Suprapubic skin (tissue), 4 donors: ENCODE data around the gene MARCO. TPM values are rescaled to one million over a fixed set of nuclear protein-coding genes. Genes with fewer than 3 reads are reported as not detected.
A peak's percentile ranks its signal among the peaks of the same experiment; 100 is the strongest.

ENCODE experiments used
- DNase-seq, 2 donors: peaks; one replicate each; pipeline ENCODE4 v3.0.0-alpha.2; 2019; ENCODE audit warnings: low spot score in 2 of 2
- H3K27ac ChIP-seq: fragments of 200-600 bp; sonication (generic); one replicate; pipeline ENCODE4 v1.5.1; 2019
- H3K27me3 ChIP-seq: fragments of 200-600 bp; sonication (generic); one replicate; pipeline ENCODE4 v1.5.1; 2019
- H3K36me3 ChIP-seq: fragments of 200-600 bp; sonication (generic); one replicate; pipeline ENCODE4 v1.5.1; 2019
- H3K4me1 ChIP-seq: fragments of 200-600 bp; sonication (generic); one replicate; pipeline ENCODE4 v1.5.1; 2019
- H3K4me3 ChIP-seq: fragments of 200-600 bp; sonication (generic); one replicate; pipeline ENCODE4 v1.5.1; 2019; ENCODE audit warnings: mild to moderate bottlenecking
- H3K9me3 ChIP-seq: fragments of 200-600 bp; sonication (generic); one replicate; pipeline ENCODE4 v1.5.1; 2019
- EP300 ChIP-seq: sonication (generic); formaldehyde crosslinking; IDR thresholded peaks from one replicate; pipeline ENCODE4 v1.6.1; 2017; ENCODE audit warnings: antibody characterized with exemption
- POLR2A ChIP-seq, 2 donors: fragments of 450-650 bp; IDR thresholded peaks; one replicate each; pipeline ENCODE4 v1.6.1; 2017; ENCODE audit warnings: antibody characterized with exemption in 2 of 2, mild to moderate bottlenecking in 2 of 2, moderate library complexity in 2 of 2
- POLR2AphosphoS5 ChIP-seq, 3 donors: sonication (generic); formaldehyde crosslinking; IDR thresholded peaks; one replicate each; pipeline ENCODE4 v1.6.1; 2017; ENCODE audit warnings: antibody characterized with exemption in 3 of 3
- WGBS: methylation state at CpG from one replicate; pipeline ENCODE4 v1.1.5; 2018; 5-methylcytosine and 5-hydroxymethylcytosine counted together
- total RNA-seq, 4 donors: library from RNA; depleted of rRNA; stranded (reverse); fragments of >200 nt; gene quantifications; one replicate each; pipeline ENCODE4 v1.1.0, GENCODE V29; 2016
- TF ChIP-seq, protein P1 (sequence below), 2 donors: fragments of 200-600 bp in 1 of 2; fragments of 450-650 bp in 1 of 2; sonication (generic) in 1 of 2; IDR thresholded peaks; one replicate each; pipeline ENCODE4 v1.5.1; 2016 to 2019; ENCODE audit warnings: antibody characterized with exemption in 2 of 2, mild to moderate bottlenecking in 1 of 2, moderate library complexity in 1 of 2

The MARCO gene
- total RNA-seq, 4 donors from 2014 or later, result 0.68 to 9.1 (median 1.3) TPM

- Histone ChIP-seq H3K27me3 (peaks cover under 1% of the 10 kb centered on the region), H3K27ac (no peak overlapping the region)
- WGBS, result 67% methylated on average over 5 of the region's 7 CpGs
These were observed 27.2 kb downstream of the MARCO start for GRCh38 chr2:118968961-118969733.

GRCh38 chr2:118969734-118970395 lies 27.9 kb downstream of the MARCO start:
- Histone ChIP-seq H3K4me1 (peaks cover 17% of the 10 kb centered on the region), H3K27ac (no peak overlapping the region), H3K27me3 (peaks cover 7% of the 10 kb centered on the region), H3K9me3 (no peaks in the 10 kb centered on the region), H3K36me3 (no peaks in the 10 kb centered on the region), H3K4me3 (no peak overlapping the region)
- WGBS, result 76% methylated on average over 12 of the region's 16 CpGs
- TF ChIP-seq POLR2A (IDR thresholded peaks at IDR 0.05) (no peak), POLR2AphosphoS5 (IDR thresholded peaks at IDR 0.05) (no peak), EP300 (no peak)
- TF ChIP-seq, protein P1, sequence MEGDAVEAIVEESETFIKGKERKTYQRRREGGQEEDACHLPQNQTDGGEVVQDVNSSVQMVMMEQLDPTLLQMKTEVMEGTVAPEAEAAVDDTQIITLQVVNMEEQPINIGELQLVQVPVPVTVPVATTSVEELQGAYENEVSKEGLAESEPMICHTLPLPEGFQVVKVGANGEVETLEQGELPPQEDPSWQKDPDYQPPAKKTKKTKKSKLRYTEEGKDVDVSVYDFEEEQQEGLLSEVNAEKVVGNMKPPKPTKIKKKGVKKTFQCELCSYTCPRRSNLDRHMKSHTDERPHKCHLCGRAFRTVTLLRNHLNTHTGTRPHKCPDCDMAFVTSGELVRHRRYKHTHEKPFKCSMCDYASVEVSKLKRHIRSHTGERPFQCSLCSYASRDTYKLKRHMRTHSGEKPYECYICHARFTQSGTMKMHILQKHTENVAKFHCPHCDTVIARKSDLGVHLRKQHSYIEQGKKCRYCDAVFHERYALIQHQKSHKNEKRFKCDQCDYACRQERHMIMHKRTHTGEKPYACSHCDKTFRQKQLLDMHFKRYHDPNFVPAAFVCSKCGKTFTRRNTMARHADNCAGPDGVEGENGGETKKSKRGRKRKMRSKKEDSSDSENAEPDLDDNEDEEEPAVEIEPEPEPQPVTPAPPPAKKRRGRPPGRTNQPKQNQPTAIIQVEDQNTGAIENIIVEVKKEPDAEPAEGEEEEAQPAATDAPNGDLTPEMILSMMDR (IDR thresholded peaks at IDR 0.05), result no peak
- DNase-seq, result no peak

More at GRCh38 chr2:118968961-118969733, 27.2 kb downstream of the MARCO start:
- Histone ChIP-seq H3K36me3 (no peaks in the 10 kb centered on the region), H3K9me3 (no peaks in the 10 kb centered on the region), H3K4me3 (no peak overlapping the region), H3K4me1 (peaks cover 15% of the 10 kb centered on the region)
- TF ChIP-seq POLR2A (IDR thresholded peaks at IDR 0.05) (no peak), POLR2AphosphoS5 (IDR thresholded peaks at IDR 0.05) (no peak), EP300 (no peak)
- TF ChIP-seq, protein P1 (IDR thresholded peaks at IDR 0.05), result no peak
- DNase-seq, result no peak

DNA sequence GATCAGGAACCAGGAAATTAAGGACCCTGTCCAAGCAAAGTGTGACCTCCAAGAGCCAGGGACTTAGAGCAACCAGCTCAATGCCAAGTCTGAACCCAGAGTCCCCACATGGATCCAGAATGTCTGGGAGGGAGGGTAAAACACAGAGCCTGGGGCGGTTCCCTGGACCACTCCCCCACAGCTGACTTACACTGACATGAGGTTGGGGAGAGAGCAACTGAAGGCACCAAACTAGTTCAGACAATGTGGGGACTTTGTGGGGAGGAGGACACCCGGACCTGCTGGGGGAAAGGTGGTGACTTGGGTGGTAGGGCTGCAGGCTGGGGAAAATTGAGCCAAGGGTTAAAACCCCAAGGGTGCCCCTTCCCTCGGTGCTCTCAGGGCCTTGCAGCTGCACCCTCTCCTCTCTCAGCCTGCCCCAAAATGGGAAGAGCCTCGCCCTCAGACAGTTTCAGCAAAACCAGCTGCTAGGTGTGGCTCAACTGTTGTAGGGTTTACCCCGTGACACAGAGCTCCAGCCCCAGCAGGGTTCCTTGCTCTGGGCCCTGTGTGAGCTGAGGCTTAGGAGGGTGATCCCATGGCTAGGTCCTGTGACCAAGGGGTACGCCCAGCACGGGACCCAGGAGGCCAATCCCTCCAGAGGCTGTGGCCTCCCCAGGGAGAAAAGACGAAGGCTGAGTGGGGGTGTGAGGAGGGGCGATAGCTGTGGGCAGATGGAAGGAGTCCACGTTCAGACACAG lies 28.6 kb downstream of the MARCO start:
- DNase-seq, result no peak
- Histone ChIP-seq H3K27ac (peak overlapping the region; percentile 7), H3K36me3 (no peaks in the 10 kb centered on the region), H3K27me3 (peaks cover 13% of the 10 kb centered on the region), H3K4me3 (no peak overlapping the region), H3K4me1 (peaks cover 17% of the 10 kb centered on the region), H3K9me3 (no peaks in the 10 kb centered on the region)
- WGBS, result 46% methylated on average over 9 of the region's 10 CpGs
- TF ChIP-seq POLR2AphosphoS5 (IDR thresholded peaks at IDR 0.05), result no peak
- TF ChIP-seq, protein P1 (IDR thresholded peaks at IDR 0.05), result no peak
- TF ChIP-seq POLR2A (IDR thresholded peaks at IDR 0.05), result no peak

DNA sequence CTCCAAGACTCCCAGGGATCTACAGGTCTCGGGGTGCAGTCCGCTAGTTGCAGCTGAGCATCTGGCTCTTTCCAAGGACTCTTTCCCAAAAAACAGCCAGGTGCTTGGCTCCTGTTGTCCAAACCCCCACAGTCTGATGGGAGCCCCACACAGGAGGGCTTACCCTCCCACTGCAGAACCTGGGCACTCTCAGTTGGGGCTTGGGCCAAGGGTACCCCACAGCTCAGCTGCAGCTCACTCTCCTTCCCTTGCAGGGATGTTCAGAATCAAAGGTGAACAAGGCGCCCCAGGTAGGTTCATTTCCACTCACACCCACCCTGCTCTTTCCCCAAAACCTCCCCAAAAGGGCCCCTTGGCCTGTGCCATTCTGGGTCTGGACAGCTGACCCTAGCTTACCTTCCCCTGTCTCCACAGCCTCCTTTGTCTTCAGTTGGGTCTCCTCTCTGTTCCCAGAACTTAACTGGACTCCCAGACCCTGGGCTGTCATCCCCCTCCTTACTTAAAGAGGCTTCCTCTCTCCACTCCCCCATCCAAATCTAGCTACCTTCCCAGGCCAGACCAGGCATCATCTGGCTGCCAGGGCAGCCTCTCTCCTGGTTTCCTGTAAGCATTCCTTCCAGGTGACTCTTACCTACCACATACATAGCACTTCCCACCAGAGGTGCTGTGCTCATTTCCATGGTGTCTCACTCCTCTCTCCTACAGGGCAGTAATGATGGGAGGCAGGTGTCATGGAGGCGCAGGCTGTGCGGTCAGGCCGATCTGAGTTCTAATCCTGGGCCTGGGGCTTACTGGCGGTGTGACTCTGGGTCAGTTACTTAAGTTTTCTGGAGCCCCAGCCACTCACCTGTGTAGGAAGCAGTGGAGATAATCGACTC lies 29.5 kb downstream of the MARCO start:
- WGBS, result 89% methylated on average over 6 of the region's 8 CpGs
- DNase-seq, result no peak
- Histone ChIP-seq H3K27ac (peak overlapping the region; percentile 7), H3K4me1 (peaks cover 17% of the 10 kb centered on the region), H3K9me3 (no peaks in the 10 kb centered on the region), H3K4me3 (no peak overlapping the region), H3K27me3 (peaks cover 13% of the 10 kb centered on the region), H3K36me3 (no peaks in the 10 kb centered on the region)
- TF ChIP-seq EP300, result no peak
- no peak for TF ChIP-seq POLR2A (IDR thresholded peaks at IDR 0.05)
- TF ChIP-seq POLR2AphosphoS5 (IDR thresholded peaks at IDR 0.05), result no peak
- TF ChIP-seq, protein P1 (IDR thresholded peaks at IDR 0.05), result no peak
